ENCODE data around the gene ECT2. TPM values are rescaled to one million over a fixed set of nuclear protein-coding genes. Genes with fewer than 3 reads are reported as not detected.
"Not testable (repeated sequence)": the region's sequence is repeated elsewhere in the genome, so short reads cannot be mapped to it uniquely, and the experiment has no call there.

Gene ECT2
- total RNA-seq: 10 to 100 TPM; 31.2 to 33.6 TPM

- ChIA-PET POLR2A (interaction anchor here (0.7 to 1.6 kb wide), 2 partner anchors 40 to 41 kb away, joined by 3 to 5 read pairs; partner anchors contain the start of gene NCEH1), CTCF (interaction anchor here (0.8 to 1.7 kb wide), 4 partner anchors 14 to 135 kb away, joined by 3 to 6 read pairs (median 3); partner anchors contain the start of gene NCEH1)
Measured at GRCh38 chr3:172750368-172751174, at the start of gene ECT2. Gene ECT2 (plus strand): TSS chr3:172750726. CDS start chr3:172754531, 3,805 bp downstream.

GRCh38 chr3:172700936-172701455 lies 49.5 kb upstream of the ECT2 start:
- CTCF ChIA-PET: interaction anchor here (0.6 kb wide), 1 partner anchor 51 kb away, joined by 3 read pairs; no protein-coding TSS in a partner anchor
- POLR2A ChIA-PET: no interaction called here

GRCh38 chr3:172701751-172702150 lies 48.8 kb upstream of the ECT2 start:
- CTCF ChIA-PET: no interaction called here
- POLR2A ChIA-PET: no interaction called here

GRCh38 chr3:172702256-172702655 lies 48.3 kb upstream of the ECT2 start:
- POLR2A ChIA-PET: no interaction called here
- CTCF ChIA-PET: no interaction called here

- CTCF ChIA-PET, POLR2A ChIA-PET: not testable (repeated sequence)
Measured at GRCh38 chr3:172702731-172703130, 47.8 kb upstream of the ECT2 start.

- POLR2A ChIA-PET: no interaction called here
- CTCF ChIA-PET: no interaction called here
Measured at GRCh38 chr3:172704001-172704400, 46.5 kb upstream of the ECT2 start.

- ChIA-PET POLR2A (no interaction called here), CTCF (no interaction called here)
Measured at GRCh38 chr3:172705170-172705569, 45.4 kb upstream of the ECT2 start.

- CTCF ChIA-PET: no interaction called here
- POLR2A ChIA-PET: no interaction called here
Measured at GRCh38 chr3:172707030-172707429, 43.5 kb upstream of the ECT2 start.

GRCh38 chr3:172707967-172708366 lies 42.6 kb upstream of the ECT2 start:
- CTCF ChIA-PET: no interaction called here
- POLR2A ChIA-PET: no interaction called here

- POLR2A ChIA-PET: interaction anchor here (0.6 kb wide), 1 partner anchor 41 kb away, joined by 3 read pairs; the partner anchor contains the start of gene ECT2
- CTCF ChIA-PET: interaction anchor here (2.5 kb wide), 1 partner anchor 41 kb away, joined by 6 read pairs; the partner anchor contains the start of gene ECT2
Measured at GRCh38 chr3:172708921-172709773, 41.4 kb upstream of the ECT2 start.

GRCh38 chr3:172709774-172710663 lies 40.5 kb upstream of the ECT2 start:
- CTCF ChIA-PET: interaction anchor here (1.5 to 2.5 kb wide), 2 partner anchors 37 to 40 kb away, joined by 5 to 6 read pairs; partner anchors contain the start of gene ECT2
- POLR2A ChIA-PET: interaction anchor here (1.8 kb wide), 1 partner anchor 41 kb away, joined by 5 read pairs; the partner anchor contains the start of gene ECT2

GRCh38 chr3:172710664-172711453 lies 39.7 kb upstream of the ECT2 start, which contains the start of gene NCEH1:
Gene NCEH1 (minus strand): TSS chr3:172711067. CDS start chr3:172710984, 83 bp downstream.
- ChIA-PET CTCF (interaction anchor here (0.7 to 2.5 kb wide), 3 partner anchors 38 to 43 kb away, joined by 3 to 6 read pairs (median 5); partner anchors contain the start of gene ECT2), POLR2A (interaction anchor here (1.8 kb wide), 1 partner anchor 40 kb away, joined by 5 read pairs; the partner anchor contains the start of gene ECT2)

GRCh38 chr3:172711454-172711795 lies 39.1 kb upstream of the ECT2 start:
- POLR2A ChIA-PET: interaction anchor here (1.8 kb wide), 1 partner anchor 39 kb away, joined by 5 read pairs; the partner anchor contains the start of gene ECT2
- CTCF ChIA-PET: interaction anchor here (0.7 to 2.5 kb wide), 3 partner anchors 38 to 42 kb away, joined by 3 to 6 read pairs (median 5); partner anchors contain the start of gene ECT2

- ChIA-PET POLR2A (no interaction called here), CTCF (no interaction called here)
Measured at GRCh38 chr3:172713316-172713715, 37.2 kb upstream of the ECT2 start.

- ChIA-PET POLR2A (no interaction called here), CTCF (no interaction called here)
Measured at GRCh38 chr3:172716476-172716875, 34.0 kb upstream of the ECT2 start.

- CTCF ChIA-PET: interaction anchor here (1.1 kb wide), 1 partner anchor 43 kb away, joined by 3 read pairs; no protein-coding TSS in a partner anchor
- POLR2A ChIA-PET: no interaction called here
Measured at GRCh38 chr3:172717493-172718088, 32.9 kb upstream of the ECT2 start.

GRCh38 chr3:172722536-172723040 lies 27.9 kb upstream of the ECT2 start:
- CTCF ChIA-PET, POLR2A ChIA-PET: not testable (repeated sequence)
